Activated naive CD4-positive, alpha-beta T cell treated with anti-CD3 and anti-CD28 coated beads, Interleukin-2, amount 10 ng/mL, durations not matched to agents 5 hours and 36 hours (primary cell): Measurements from ENCODE around the gene TC2N. TPM values are rescaled to one million over a fixed set of nuclear protein-coding genes. Genes with fewer than 3 reads are reported as not detected.

Source experiments
- total RNA-seq, 2 experiments: library from RNA; stranded (reverse); gene quantifications; one replicate each; pipeline ENCODE4 v1.2.3, GENCODE V29; 2021

TC2N gene
- total RNA-seq = 100 to 1,000 TPM; 195 to 207 TPM

GRCh38 chr14:91867316-91867988 lies at the start of gene TC2N:
Gene TC2N, minus strand, starts transcription at chr14:91867536. Its CDS starts 53,767 bp downstream, at chr14:91813769.

DNA sequence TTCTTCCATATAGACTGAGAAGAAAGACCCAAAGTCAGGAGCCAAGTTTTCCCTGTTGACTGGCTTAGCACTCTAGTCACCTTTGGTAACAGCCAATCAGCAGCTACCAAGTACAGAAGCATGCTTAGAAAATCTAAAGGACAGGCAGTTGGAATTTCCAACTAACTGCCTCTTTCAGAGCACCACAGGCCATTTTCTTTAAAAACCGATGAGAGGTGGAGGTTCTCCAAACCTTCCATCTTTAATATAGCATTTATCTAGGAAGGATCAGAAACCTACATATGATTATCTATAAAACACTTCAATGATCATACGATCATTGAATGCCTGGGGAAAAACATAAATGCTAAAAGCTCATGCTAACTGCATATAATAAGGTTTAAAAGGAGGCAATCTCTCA lies 135.3 kb downstream of the TC2N start, which contains the start of gene CATSPERB:
CATSPERB (minus strand) TSS at position 101 of the 400 bp plus-strand sequence. CDS start 2,607 bp downstream, outside the sequence.

Other genes starting within 250 kb of the TC2N start
- 1 to 10 TPM; 3.3 to 3.5 TPM for gene CATSPERB, start 135.4 kb downstream of the TC2N start, total RNA-seq
- 1 to 10 TPM; 3.8 to 3.9 TPM for gene FBLN5, start 80.2 kb upstream of the TC2N start, total RNA-seq
- 10 to 100 TPM; 36.6 to 45.8 TPM for gene TRIP11, start 172.5 kb upstream of the TC2N start, total RNA-seq
- gene ATXN3, start 239.0 kb upstream of the TC2N start, total RNA-seq = 10 to 100 TPM; 31.5 to 32.1 TPM